OCI-M2 (cell line): ENCODE measurements around the gene FBXO33.
A peak's percentile ranks its signal among the peaks of the same experiment; 100 is the strongest.

Experiments
- DNase-seq: peaks from one replicate; lab custom pipeline; 2025; ENCODE audit not compliant: unreplicated experiment; lab: John Stamatoyannopoulos, UW

FBXO33 gene, protein sequence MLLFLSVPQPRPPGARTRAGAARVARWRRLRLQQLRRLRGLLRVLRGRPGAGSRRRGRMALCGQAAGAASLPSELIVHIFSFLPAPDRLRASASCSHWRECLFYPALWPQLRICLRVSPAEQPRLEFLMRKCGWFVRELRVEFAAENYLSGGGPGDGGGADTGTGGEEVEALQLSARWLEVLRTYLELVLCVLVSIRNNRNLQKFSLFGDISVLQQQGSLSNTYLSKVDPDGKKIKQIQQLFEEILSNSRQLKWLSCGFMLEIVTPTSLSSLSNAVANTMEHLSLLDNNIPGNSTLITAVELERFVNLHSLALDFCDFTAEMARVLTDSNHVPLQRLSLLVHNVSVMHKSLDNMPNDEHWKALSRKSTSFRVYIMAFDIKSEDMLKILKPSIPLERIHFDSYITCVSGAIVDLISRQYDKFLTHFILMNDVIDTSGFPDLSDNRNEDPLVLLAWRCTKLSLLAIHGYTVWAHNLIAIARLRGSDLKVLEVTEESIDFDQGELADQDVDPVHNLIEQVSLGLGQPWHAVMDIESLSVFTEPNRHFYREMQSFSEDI

DNA sequence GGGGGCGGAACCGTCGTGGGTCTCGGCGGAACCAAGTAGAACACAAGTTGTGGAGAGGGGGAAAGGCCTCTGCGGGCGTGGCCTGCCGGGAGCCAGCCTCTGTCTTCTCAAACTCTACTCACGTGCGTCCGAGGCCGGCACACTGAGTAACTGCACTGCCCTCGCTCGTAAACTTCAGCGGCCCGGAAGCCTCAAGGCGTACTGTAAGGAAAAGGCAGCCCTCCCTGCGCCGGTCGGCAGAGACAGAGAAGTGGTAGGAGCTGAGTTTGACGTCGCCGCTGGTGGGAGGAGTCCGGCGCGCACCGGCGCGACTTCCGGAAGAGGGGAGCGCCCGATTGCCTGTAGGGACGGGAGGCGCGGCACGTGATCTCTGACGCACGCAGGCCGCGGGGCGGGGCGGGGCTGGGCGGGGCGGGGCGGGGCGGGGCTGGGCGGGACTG, at the start of gene FBXO33:
Gene FBXO33, minus strand, starts transcription at position 255 of the 440 bp plus-strand sequence. CDS start 271 bp downstream, outside the sequence.
- DNase-seq: peak; percentile 82

DNA sequence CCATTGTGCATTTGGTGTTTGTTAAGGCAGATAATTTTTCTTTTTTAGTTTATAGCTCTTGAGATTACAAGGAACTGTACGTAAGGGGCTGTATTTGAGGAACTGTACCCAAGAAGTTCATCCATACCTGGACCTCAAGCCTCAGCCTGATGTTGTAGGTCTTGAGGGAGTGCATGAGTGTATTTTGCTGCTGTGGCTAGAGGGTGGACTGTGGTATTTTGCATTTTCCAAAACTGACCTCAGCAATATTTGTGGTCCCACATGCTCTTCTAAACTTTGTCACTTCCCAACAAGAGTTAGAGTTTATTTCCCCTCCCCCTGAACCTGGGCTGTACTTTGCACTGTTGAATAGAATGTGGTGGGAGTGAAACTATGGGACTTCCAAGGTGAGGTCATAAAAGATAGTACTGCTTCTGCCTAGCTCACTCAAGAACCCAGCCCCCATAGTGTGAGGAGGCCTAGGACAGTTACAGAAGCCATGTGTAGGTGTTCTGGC, 42.2 kb upstream of the FBXO33 start:
- no peak for DNase-seq

DNA sequence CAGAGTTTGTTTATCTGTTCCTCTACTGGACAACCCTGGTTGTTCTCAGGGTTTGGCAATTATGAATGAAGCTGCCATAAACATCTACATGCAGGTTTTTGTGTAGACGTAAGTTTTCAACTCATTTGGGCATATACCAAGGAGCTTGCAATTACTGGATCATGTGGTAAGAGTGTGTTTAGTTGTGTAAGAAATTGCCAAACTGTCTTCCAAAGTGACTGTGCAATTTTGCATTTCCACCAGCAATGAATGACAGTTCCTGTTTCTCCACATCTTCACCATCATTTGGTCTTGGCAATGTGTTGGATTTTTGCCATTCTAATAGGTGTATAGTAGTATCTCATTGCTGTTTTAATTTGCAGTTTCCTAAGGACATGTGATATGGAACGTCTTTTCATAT, 39.8 kb upstream of the FBXO33 start:
- no peak for DNase-seq

DNA sequence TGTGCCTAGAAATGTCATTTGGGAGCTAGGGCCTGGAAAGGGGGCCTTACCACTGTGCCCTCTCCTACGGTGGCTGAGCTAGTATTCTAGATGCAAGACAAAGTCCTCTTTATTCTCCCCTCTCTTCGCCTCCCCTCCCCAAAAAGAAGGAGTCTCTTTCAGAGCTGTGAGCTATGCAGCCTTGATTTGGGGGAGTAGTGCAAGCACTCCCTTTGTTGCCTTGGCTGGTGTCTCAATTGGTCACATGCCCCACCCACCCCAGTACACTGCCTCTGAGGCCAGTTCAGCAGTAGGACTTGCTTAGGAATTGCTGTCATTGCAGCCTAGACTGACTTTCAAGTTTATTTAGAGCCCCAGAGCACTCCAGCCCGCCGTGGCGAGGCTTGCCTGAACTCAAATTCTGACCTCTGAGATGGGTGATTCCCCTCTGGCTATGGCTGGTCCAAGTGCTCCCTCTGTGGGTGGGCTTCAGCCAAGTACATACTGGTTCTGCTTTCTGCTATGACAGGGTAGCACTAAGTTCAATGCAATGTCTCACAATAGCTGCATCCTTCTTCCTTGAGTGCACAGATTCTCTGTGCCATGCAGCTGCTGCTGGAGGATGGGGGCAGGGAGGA, 37.0 kb upstream of the FBXO33 start:
- no peak for DNase-seq

DNA sequence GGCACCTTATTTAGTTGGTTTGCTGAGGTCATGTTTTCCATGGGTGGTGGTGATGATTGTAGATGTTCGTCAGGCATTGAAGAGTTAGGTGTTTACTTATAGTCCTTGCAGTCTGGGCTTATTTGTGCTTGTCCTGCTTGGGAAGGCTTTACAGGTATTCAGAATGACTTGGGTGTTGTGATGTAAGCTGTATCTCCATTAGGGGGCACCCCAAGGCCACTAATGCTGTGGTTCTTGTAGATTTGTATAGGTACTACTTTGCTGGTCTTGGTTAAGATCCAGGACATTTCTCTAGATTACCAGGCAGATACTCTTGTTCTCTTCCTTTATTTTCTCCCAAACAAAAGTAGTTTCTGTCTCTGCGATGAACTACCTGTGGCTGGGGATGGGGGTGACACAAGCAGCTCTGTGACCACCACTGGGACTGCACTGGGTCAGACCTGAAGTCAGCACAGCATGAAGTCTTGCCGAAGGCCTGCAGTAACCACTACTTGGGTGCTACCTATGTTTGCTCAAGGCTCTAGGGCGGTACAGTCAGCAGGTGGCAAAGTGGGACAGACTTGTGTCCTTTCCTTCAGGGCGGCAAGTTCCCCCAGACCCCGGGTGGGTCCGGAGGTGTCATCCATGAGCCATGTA, 35.8 kb upstream of the FBXO33 start:
- no peak for DNase-seq

DNA sequence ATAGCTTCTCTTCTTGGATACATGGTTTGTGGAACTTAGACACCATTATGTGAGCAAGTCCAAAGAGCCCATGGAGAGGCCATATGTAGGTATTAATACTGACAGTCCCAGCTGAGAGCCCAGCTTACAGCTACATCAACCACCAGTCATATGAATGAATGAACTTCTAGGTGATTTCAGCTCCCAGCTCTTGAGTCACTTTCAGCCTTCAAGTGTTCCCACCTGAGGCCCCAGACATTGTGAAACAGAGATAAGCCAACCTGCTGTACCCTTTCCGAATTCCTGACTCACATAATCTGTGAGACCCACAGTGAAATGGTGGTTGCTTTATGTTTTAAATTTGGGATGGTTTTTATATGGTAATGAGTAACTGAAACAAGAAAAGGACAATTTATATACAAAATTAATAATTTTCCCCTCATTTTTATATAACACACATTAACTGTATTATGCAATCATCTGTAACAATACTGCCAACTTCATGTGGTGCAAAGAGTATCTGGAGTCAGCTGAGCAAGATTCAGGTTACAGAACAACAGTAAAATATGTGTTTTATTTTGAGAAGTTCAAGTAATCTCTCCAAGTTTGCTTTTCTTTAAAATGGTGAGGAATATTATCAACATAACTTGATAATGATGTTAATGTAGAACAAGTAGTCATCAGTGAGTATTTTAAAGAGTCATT, 27.7 kb upstream of the FBXO33 start:
- DNase-seq: no peak

DNA sequence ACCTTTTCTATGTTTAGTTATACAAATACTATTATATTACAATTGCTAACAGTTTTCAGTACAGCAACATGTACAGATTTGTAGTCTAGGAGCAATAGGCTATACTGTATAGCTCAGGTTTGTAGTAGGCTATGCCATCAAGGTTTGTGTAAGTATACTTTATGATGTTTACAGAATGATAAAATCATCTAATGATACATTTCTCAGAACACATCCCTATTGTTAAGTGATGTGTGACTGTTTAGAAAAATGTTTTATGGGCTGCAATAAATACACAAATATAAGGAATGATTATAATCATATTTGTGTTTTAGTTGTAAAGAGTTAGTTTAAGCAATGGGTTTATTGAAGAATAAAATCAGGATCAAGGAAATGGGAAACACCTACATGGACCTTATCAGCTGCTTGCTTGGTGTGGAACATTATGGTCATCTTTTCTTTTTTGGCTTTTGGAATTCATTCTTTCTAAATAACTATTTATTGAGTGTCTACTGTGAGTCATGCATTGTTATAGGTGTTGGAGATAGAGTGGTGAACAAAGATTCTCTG, 24.5 kb upstream of the FBXO33 start:
- no peak for DNase-seq

DNA sequence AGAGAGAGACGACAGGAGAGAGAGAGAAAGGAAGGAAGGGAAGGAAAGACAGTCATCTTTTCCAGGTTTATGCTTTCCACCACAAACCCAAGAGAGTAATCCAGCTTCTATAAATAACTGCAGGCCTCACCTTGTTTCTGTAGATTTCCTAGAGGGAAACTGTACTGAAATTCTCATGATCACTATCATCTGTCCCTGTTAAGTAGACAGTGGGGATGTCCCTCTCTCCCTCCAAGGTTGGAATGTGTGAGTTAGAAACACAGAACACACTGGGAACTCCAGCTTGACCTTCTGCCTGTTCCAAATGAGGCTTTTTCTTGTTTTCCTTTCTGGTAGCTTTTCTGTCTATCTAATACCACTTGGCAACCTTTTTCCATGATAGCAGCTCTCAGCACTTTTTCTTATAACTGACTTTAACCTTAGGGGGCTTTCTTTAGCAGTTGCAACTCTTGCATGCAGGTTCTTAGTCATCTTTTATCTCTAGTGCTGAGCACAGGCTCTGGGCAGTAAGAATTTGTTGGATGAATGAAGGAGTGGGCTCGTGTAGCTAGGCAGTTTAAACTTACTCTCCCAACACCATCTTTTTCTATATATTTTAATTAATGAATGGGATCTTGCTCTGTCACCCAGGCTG, 22.8 kb upstream of the FBXO33 start:
- DNase-seq: no peak

DNA sequence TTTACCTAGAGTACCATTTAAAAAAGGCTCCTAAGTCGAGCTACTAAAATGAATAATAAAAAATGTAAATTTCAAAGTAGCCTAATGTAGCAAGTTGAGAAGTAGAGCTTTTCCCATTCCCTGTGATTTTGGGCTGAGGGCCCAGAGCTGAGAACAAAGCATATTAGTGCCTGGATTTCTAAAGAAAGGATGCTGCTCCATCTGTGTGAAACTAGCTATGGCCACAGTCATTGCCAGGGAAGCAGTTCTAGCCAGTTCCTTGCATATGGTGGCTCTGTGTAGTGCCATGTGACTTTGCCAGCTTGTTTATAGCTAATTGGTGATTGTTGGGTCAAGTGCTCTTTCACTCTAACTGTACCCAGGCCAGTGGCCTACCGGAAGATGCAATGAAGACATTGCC, 20.4 kb upstream of the FBXO33 start:
- DNase-seq: no peak

DNA sequence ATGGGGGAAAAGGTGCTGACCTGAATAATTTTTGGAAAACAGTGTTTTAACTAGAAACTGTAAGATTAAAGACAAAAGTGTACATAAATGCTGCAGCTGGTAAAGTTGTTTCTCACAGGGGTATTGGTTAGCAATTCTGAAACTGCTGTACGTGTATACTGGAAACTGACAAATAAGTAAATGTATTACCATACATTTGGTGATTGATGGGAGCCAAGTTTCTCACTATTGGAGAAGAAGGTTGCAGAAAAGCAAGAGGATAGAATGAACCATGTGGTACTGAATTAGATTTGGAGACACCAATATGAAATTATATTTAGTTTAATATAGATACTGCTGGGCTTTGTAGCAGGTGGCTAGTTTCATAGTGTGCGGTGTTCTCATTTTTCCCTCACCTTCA, 19.6 kb upstream of the FBXO33 start:
- DNase-seq: no peak

DNA sequence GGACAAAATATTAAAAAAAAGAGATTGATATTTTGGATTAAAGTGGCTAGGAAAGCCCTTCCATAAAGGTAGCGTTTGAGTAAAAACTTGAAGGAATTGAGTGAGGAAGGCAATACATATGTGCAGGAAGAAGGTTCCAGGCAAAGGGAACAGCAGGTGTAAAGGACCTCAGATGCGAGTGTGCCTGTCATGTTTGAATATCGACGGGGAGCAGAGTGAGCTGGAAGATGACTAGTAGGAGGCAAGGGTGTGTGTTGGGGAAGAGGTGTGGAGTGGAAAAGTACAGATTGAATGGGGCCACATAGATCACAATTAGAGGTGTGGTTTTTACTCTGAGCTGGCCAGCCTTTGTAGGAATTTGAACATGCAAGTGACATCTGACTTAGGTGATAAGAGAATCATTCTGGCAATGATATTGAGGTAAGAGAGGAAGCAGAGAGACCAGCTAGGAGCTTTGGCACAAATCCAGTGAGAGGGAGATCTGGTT, 15.0 kb upstream of the FBXO33 start:
- DNase-seq: no peak

DNA sequence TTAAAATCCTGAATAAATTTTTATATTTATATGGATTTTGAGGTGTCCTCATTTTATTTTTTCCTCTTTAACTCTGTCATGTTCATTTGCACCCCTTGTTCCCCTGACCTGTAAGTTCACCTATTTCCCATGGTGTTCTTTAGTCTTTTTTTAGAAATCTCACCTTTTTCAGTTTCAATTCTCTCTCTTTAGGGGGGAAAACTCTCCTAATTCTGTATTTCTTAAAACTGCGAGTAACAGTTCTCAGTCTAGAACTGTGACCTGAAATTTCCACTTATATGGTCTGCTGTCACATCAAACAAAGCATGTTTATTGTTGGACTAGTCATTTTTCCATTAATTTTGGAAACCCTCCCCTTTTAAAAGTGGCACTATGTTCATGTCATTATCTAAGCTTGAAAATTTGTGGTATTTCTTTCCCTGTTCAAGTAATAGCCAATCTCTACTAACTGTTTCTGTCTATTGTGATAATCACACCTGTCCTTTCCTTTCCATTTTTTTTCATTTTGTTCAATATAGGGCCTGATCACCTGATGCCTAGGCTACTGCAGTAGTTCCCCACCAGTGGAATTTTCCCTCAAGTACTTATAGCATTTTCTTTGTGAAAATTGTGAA, 14.0 kb upstream of the FBXO33 start:
- no peak for DNase-seq

DNA sequence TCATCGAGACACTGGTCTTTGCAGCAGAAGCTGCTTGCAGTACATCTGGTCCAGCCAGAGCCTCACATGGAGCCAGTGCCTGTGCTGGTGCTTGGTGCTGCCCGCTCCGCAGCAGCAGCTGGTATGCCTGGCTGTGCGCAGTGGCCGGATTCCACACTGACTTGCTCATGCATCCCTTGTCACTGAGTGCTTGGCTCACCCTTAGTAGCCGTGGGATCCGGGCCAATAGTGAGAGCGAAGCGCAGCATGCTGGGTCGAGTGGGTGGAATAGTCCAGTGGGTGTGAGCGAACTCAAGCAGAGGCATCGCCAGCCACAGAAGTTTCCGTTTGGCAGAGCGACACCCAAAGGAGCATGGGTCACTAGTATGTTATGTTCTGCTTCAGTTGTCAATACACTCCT, 10.1 kb upstream of the FBXO33 start:
- no peak for DNase-seq

DNA sequence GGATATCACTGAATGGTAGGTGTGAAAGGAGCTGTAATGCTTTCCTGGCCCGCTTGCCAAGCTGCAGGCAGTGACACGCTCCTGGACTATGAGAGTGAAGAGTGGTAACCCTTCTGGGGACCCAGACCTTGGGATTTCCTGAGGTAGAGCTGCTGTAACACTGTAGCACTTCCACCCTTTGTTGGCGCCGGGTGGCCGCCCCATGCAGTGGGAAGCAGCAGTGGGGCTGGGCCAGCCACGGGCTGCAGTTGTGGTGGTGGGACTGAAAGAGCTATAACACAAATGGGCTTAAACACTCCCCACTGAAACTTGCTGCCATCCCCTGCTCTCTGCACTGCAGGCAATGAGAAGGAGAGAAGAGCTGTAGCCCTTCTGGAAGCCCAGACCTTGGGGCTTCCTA, 9.6 kb upstream of the FBXO33 start:
- DNase-seq: no peak

DNA sequence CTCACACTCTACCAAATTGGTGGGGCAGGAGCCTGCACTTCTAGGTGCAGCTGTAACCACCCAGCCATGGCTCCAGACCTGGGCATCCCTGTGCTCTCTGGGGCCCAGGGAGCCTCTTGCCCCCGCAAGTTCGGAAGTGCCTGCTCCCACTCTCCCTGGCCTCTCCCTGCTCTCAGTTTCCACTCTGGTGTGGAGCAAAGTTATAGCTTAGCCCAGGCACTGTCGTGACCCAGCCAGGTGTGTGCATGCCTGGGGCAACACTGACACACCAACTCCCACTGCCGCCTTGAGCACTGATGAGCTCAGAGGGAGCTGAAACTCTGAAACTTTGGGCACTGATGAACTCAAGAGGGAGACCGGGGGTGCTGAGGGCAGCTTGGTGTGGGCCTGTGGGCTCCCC, 8.7 kb upstream of the FBXO33 start:
- no peak for DNase-seq

DNA sequence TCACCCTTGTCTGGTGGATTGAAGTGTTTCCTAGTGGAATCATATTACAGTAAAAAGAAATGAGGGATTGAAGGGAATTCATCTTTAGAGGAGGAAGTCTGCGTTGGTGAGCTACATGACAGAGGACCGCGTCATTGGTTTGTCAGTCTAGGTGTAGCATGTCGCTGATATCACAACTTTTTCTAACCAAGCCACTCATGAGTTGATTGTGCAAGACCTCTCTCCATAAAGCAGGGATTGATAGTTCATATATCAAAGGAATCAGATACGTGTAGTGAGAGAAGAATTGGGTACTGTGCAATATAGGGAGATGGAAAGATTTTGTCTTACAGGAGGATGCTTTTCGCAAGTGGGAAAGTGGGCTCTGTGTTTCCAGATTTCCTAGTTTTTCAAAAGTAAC, 3.0 kb upstream of the FBXO33 start:
- DNase-seq: no peak

DNA sequence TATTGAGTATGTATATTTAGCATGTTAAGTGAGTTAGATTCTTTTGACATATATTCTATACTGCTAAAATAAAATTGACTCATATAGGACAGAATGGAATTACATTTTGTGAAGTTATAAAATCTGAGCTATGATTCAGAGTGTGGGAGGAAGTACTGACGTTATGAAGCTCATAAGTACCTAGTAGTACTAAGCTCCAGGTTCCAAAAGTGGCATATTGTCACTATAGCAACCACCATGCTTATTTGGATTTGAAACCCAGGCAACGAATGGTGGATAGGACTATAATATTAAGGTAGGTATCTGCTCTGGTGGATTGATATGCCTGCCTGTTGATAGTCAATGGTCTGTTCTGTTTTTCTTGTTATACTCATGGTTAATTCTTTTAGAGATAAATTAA, 2.2 kb upstream of the FBXO33 start:
- no peak for DNase-seq

DNA sequence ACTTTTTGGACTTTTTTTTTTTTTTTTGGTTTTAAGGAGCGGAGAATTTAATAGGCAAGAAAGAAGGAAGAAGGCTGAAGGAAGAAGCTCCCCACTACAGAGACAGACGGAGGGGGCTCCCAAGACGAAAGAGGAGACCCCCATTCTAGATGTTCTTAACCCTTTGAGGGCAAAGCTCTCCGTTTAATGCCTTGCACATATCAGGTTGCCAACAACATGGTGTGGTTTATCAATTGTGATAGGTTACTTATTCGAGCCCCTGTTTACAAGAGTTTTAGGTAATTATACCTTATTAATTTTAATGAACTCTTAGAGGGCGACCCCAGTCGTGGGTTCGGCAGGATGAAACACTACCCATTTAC, 1.2 kb upstream of the FBXO33 start:
- no peak for DNase-seq

DNA sequence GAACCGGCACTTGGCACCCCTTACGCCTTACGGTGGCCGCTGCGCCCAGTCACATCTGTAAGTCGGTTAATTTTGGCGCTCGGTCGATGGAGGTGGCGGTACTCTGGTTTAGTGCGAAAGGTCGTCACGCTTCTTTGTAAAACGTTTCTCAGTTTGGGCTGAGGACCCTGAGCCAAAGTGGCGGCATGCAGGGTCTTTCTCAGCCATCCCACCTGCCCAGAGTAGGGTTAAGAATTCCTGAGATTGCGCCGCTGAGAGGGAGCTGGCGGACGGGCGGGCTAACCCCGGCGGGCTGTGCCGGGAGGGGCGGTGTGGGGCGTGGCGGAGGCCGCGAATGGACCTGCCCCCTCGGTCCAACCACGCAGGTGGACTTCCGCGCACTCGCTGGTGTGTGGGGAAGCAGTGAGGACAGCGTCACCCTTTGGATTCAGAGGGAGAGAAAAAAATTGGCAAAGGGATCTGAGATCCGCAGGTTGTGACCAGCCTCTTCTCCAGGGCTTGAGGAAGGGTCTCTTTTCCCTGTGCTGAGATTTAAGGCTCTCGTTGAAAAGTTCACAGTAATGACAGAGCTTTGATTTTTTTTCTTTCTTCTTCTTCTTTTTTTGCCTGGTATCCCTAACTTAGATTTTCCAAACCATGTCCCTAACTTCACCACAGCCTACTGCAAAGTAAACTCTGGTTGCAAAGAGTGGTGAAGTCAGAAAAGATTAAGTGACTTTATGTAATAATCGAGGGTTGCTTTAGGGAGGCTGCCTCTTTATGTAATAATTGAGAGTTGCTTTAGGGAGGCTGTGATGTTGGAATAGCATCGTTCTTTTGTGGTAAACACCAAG, 602 bp upstream of the FBXO33 start:
- no peak for DNase-seq
